Measurements from ENCODE around the gene CTDSPL2. TPM values are rescaled to one million over a fixed set of nuclear protein-coding genes. Genes with fewer than 3 reads are reported as not detected.

Gene CTDSPL2
- total RNA-seq, 1 experiment from 2014 or later, result 55.0 TPM

DNA sequence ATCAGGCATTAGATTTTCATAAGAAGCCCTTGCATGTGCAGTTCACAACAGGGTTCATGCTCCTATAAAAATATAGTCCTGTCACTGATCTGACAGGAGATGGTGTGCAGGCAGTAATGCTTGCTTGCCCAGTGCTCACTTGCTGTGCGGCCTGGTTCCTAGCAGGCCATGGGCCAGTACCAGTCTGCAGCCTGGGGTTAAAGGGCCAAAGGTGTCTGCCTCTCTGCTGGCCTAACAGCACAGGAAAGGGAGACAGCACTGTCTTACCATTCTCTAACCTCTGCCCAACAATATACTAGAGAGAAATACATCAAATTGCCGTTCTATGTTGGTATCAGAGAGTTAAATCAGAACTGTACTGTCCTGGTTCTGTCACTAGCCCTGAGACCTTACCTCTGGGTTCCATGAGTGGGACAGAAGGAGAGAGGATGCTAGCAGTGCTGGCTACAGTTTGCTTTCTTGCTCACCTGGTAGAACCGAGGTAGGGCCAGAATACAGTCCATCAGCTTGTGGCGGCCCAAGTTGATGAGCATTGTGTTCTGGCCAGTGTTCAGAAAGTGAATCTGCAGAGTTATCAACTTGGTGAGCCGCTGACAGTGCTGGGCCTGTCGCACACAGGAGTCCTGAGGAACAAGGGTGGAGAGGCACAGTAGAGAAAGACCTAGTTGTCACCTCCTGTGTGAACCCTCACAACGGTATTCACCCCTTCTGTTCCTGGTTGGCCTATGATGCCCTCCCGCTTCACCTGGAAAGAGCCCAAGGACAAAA is 138.1 kb downstream of the CTDSPL2 start:
- no TSS peak for BruUV-seq (replicated peaks)
- Histone ChIP-seq H3K4me2 (no peak overlapping the region), H3K79me2 (ENCODE audit: low read depth) (no peaks in the 10 kb centered on the region), H3K27ac (no peak overlapping the region), H4K20me1 (ENCODE audit: insufficient read depth) (no peaks in the 10 kb centered on the region; the same call in 1 of the 2 replicates), H2AFZ (no peak overlapping the region), H3K9me3 (ENCODE audit: insufficient read depth, low read depth) (no peaks in the 10 kb centered on the region), H3F3A (ENCODE audit: insufficient read depth, low read depth) (peaks cover 15% of the 10 kb centered on the region; the same call in 1 of the 2 replicates), H3K9me2 (ENCODE audit: insufficient read depth) (no peaks in the 10 kb centered on the region), H3K36me3 (ENCODE audit: low read depth) (peaks cover 29% of the 10 kb centered on the region; the same call in 1 of the 2 replicates), H3K27me3 (ENCODE audit: insufficient read depth, low read depth) (no peaks in the 10 kb centered on the region), H3K4me3 (no peak overlapping the region), H3K4me1 (replicated peaks; ENCODE audit: insufficient read depth) (no peaks in the 10 kb centered on the region)
- no peak for TF ChIP-seq EZH2 (IDR thresholded peaks at IDR 0.05; ENCODE audit: low read depth)
- TF ChIP-seq, protein P1, sequence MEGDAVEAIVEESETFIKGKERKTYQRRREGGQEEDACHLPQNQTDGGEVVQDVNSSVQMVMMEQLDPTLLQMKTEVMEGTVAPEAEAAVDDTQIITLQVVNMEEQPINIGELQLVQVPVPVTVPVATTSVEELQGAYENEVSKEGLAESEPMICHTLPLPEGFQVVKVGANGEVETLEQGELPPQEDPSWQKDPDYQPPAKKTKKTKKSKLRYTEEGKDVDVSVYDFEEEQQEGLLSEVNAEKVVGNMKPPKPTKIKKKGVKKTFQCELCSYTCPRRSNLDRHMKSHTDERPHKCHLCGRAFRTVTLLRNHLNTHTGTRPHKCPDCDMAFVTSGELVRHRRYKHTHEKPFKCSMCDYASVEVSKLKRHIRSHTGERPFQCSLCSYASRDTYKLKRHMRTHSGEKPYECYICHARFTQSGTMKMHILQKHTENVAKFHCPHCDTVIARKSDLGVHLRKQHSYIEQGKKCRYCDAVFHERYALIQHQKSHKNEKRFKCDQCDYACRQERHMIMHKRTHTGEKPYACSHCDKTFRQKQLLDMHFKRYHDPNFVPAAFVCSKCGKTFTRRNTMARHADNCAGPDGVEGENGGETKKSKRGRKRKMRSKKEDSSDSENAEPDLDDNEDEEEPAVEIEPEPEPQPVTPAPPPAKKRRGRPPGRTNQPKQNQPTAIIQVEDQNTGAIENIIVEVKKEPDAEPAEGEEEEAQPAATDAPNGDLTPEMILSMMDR (conservative IDR thresholded peaks at IDR 0.05), result no peak
- intact Hi-C loops (cut with micrococcal nuclease; ENCODE audit: unreplicated experiment), result no loop called here
- DNase-seq, result no peak
- POLR2A ChIA-PET (ENCODE audit: unreplicated experiment), result no interaction called here
- CTCF ChIA-PET, result no interaction called here

DNA sequence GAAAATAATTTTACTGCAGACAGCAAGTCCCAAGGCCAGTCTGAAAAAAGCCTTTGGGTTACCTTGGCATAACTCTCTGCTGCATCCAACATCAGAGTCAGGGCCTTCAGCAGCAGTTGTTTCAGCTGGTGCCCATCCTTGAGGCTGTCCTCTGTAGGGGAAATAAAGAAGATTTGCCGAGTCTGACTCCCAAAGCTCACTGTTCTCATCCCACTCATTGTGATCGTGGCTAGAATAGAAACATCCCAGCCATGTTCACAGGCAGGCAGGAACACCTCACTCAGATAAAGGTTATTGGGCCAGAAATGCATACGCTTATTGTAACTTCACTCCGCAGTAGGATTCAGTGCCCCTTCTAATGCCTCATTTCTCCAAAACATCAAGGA is 138.7 kb downstream of the CTDSPL2 start:
- intact Hi-C loops (cut with micrococcal nuclease; ENCODE audit: unreplicated experiment), result no loop called here
- POLR2A ChIA-PET (ENCODE audit: unreplicated experiment), result no interaction called here
- peaks cover 29% of the 10 kb centered on the region; the same call in 1 of the 2 replicates for H3K36me3 ChIP-seq (ENCODE audit: low read depth)

DNA sequence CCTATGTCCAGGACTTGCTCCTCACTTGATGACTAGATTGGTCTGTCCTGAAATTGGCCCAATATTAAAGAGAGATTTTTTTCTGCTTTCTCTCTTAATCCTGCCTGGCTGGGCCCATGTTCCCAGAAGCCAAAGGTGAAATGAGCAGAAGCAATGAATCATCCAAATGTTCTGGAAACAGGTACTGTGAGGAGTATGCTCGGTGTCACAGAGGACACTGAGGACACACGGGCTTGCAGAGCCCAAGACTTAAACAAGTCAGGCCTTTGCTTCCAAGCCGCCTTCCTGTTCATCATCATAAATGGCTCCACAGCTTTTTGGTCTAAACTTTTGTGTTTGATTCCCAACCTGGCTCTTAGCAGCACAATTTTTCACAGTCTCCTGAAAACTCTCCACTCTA is 140.9 kb downstream of the CTDSPL2 start:
- Histone ChIP-seq H3K79me2 (ENCODE audit: low read depth) (no peaks in the 10 kb centered on the region), H2AFZ (no peak overlapping the region), H4K20me1 (ENCODE audit: insufficient read depth) (no peaks in the 10 kb centered on the region), H3K36me3 (ENCODE audit: low read depth) (peaks cover 23% of the 10 kb centered on the region; the same call in 1 of the 2 replicates), H3K9me3 (ENCODE audit: insufficient read depth, low read depth) (no peaks in the 10 kb centered on the region), H3K4me2 (no peak overlapping the region), H3K4me3 (no peak overlapping the region), H3K27me3 (ENCODE audit: insufficient read depth, low read depth) (no peaks in the 10 kb centered on the region), H3F3A (ENCODE audit: insufficient read depth, low read depth) (peaks cover 15% of the 10 kb centered on the region; the same call in 1 of the 2 replicates), H3K9me2 (ENCODE audit: insufficient read depth) (no peaks in the 10 kb centered on the region), H3K4me1 (replicated peaks; ENCODE audit: insufficient read depth) (no peaks in the 10 kb centered on the region), H3K27ac (no peak overlapping the region)
- no peak for DNase-seq
- CTCF ChIA-PET, result no interaction called here
- TF ChIP-seq, protein P1 (conservative IDR thresholded peaks at IDR 0.05), result no peak
- no peak for TF ChIP-seq EZH2 (IDR thresholded peaks at IDR 0.05; ENCODE audit: low read depth)
- POLR2A ChIA-PET (ENCODE audit: unreplicated experiment), result no interaction called here
- intact Hi-C loops (cut with micrococcal nuclease; ENCODE audit: unreplicated experiment), result no loop called here
- BruUV-seq (replicated peaks), result no TSS peak

More for the DNA sequence above, 138.7 kb downstream of the CTDSPL2 start:
- DNase-seq, result no peak
- H3K27me3 ChIP-seq (ENCODE audit: insufficient read depth, low read depth), result no peaks in the 10 kb centered on the region
- no peaks in the 10 kb centered on the region for H3K9me3 ChIP-seq (ENCODE audit: insufficient read depth, low read depth)
- no peak overlapping the region for H2AFZ ChIP-seq
- H3F3A ChIP-seq (ENCODE audit: insufficient read depth, low read depth), result peaks cover 15% of the 10 kb centered on the region; the same call in 1 of the 2 replicates
- no TSS peak for BruUV-seq (replicated peaks)
- TF ChIP-seq EZH2 (IDR thresholded peaks at IDR 0.05; ENCODE audit: low read depth), result no peak
- TF ChIP-seq, protein P1 (conservative IDR thresholded peaks at IDR 0.05), result no peak
- H4K20me1 ChIP-seq (ENCODE audit: insufficient read depth), result no peaks in the 10 kb centered on the region; the same call in 1 of the 2 replicates
- H3K27ac ChIP-seq, result no peak overlapping the region
- no peaks in the 10 kb centered on the region for H3K79me2 ChIP-seq (ENCODE audit: low read depth)
- no peaks in the 10 kb centered on the region for H3K9me2 ChIP-seq (ENCODE audit: insufficient read depth)
- H3K4me2 ChIP-seq, result no peak overlapping the region
- no peaks in the 10 kb centered on the region for H3K4me1 ChIP-seq (replicated peaks; ENCODE audit: insufficient read depth)
- CTCF ChIA-PET, result no interaction called here
- H3K4me3 ChIP-seq, result no peak overlapping the region
